Tibial nerve (tissue), 4 donors: ENCODE data around the gene MRPL34.

Source experiments
- CTCF ChIP-seq, 5 experiments: fragments of 200-600 bp in 3 of 5; fragments of 450-650 bp in 2 of 5; sonication (generic) in 3 of 5; IDR thresholded peaks; one replicate each; pipeline ENCODE4 v1.5.1; 2016 to 2019; ENCODE audit warnings: antibody characterized with exemption in 5 of 5, mild to moderate bottlenecking in 3 of 5, moderate library complexity in 2 of 5
- EP300 ChIP-seq, 2 donors: sonication (generic); formaldehyde crosslinking; IDR thresholded peaks; one replicate each; pipeline ENCODE4 v1.6.1; 2017; ENCODE audit warnings: antibody characterized with exemption in 2 of 2, mild to moderate bottlenecking in 1 of 2
- POLR2A ChIP-seq, 2 donors: fragments of 450-650 bp; IDR thresholded peaks; one replicate each; pipeline ENCODE4 v1.6.1; 2017; ENCODE audit warnings: antibody characterized with exemption in 2 of 2, mild to moderate bottlenecking in 2 of 2, moderate library complexity in 2 of 2

GRCh38 chr19:17304386-17305215 lies 1.1 kb upstream of the MRPL34 start:
- TF ChIP-seq CTCF (IDR thresholded peaks at IDR 0.05) (no peak), POLR2A (IDR thresholded peaks at IDR 0.05) (no peak), EP300 (IDR thresholded peaks at IDR 0.05) (no peak)
